ENCODE results near the gene EMC6. TPM values are rescaled to one million over a fixed set of nuclear protein-coding genes. Genes with fewer than 3 reads are reported as not detected.
A peak's percentile ranks its signal among the peaks of the same experiment; 100 is the strongest.

The EMC6 gene
- total RNA-seq, 1 experiment from 2014 or later: 56.5 TPM

- ATAC-seq: peak; percentile 81
Observed at GRCh38 chr17:3659541-3660111, 9.0 kb upstream of the EMC6 start.

GRCh38 chr17:3660311-3660891, 8.2 kb upstream of the EMC6 start:
- H3K27ac ChIP-seq (ENCODE audit: low read length): no peak overlapping the region

More at GRCh38 chr17:3659541-3660111, 9.0 kb upstream of the EMC6 start:
- BruUV-seq (replicated peaks): no TSS peak
- H4K20me1 ChIP-seq (ENCODE audit: low read length): no peaks in the 10 kb centered on the region
- H3K9me3 ChIP-seq (ENCODE audit: low read length): no peaks in the 10 kb centered on the region
- POLR2A ChIA-PET (ENCODE audit: unreplicated experiment): interaction anchor here (0.7 kb wide), 1 partner anchor 8 kb away, joined by 3 read pairs; no protein-coding TSS in a partner anchor
- no peaks in the 10 kb centered on the region for H3K36me3 ChIP-seq (ENCODE audit: low read depth, low read length)
- no peaks in the 10 kb centered on the region for H3K9me2 ChIP-seq (replicated peaks; ENCODE audit: low read length)
- H3K79me2 ChIP-seq (ENCODE audit: low read length): no peaks in the 10 kb centered on the region
- H3K27ac ChIP-seq (ENCODE audit: low read length): peak overlapping the region; percentile 51
- H3K4me1 ChIP-seq (ENCODE audit: insufficient read depth, low read length): peaks cover 9% of the 10 kb centered on the region
- no peaks in the 10 kb centered on the region for H3F3A ChIP-seq (ENCODE audit: low read length, unreplicated experiment)
- H3K9ac ChIP-seq (ENCODE audit: low read length): no peak overlapping the region
- no peak for TF ChIP-seq CTCF (conservative IDR thresholded peaks at IDR 0.05; ENCODE audit: low read depth, low read length)
- TF ChIP-seq EZH2 (IDR thresholded peaks at IDR 0.05; ENCODE audit: low read length, unreplicated experiment): no peak
- no peak for TF ChIP-seq EZH2phosphoT487 (IDR thresholded peaks at IDR 0.05; ENCODE audit: borderline replicate concordance, low read length)
- DNase-seq: peak; percentile 58
- CTCF ChIA-PET: interaction anchor here (0.6 kb wide), 1 partner anchor 23 kb away, joined by 3 read pairs; no protein-coding TSS in a partner anchor
- intact Hi-C loops (cut with micrococcal nuclease): no loop called here
- H2AFZ ChIP-seq (ENCODE audit: low read length): no peak overlapping the region
- H3K4me3 ChIP-seq (ENCODE audit: low read length): no peak overlapping the region
- H3K4me2 ChIP-seq (ENCODE audit: low read length): peak overlapping the region; percentile 44; the same call in 1 of the 2 replicates
- no peaks in the 10 kb centered on the region for H3K27me3 ChIP-seq (ENCODE audit: low read length)

More at GRCh38 chr17:3660311-3660891, 8.2 kb upstream of the EMC6 start:
- Histone ChIP-seq H3K9me2 (replicated peaks; ENCODE audit: low read length) (no peaks in the 10 kb centered on the region), H3K9me3 (ENCODE audit: low read length) (no peaks in the 10 kb centered on the region), H2AFZ (ENCODE audit: low read length) (no peak overlapping the region), H3K4me3 (ENCODE audit: low read length) (no peak overlapping the region), H3K79me2 (ENCODE audit: low read length) (no peaks in the 10 kb centered on the region), H3K4me1 (ENCODE audit: insufficient read depth, low read length) (peaks cover 9% of the 10 kb centered on the region), H4K20me1 (ENCODE audit: low read length) (no peaks in the 10 kb centered on the region), H3K27me3 (ENCODE audit: low read length) (no peaks in the 10 kb centered on the region), H3K9ac (ENCODE audit: low read length) (no peak overlapping the region), H3K4me2 (ENCODE audit: low read length) (no peak overlapping the region), H3K36me3 (ENCODE audit: low read depth, low read length) (no peaks in the 10 kb centered on the region), H3F3A (ENCODE audit: low read length, unreplicated experiment) (no peaks in the 10 kb centered on the region)
- CTCF ChIA-PET: no interaction called here
- no TSS peak for BruUV-seq (replicated peaks)
- DNase-seq (no peak), ATAC-seq (0 out of 2 replicates have a peak, but pooled peaks have one; percentile 16)
- TF ChIP-seq CTCF (conservative IDR thresholded peaks at IDR 0.05; ENCODE audit: low read depth, low read length): no peak
- no peak for TF ChIP-seq EZH2 (IDR thresholded peaks at IDR 0.05; ENCODE audit: low read length, unreplicated experiment)
- no peak for TF ChIP-seq EZH2phosphoT487 (IDR thresholded peaks at IDR 0.05; ENCODE audit: borderline replicate concordance, low read length)
- intact Hi-C loops (cut with micrococcal nuclease): no loop called here
- POLR2A ChIA-PET (ENCODE audit: unreplicated experiment): interaction anchor here (0.7 kb wide), 1 partner anchor 7 kb away, joined by 3 read pairs; no protein-coding TSS in a partner anchor
